Liver (tissue), 9 donors: Measurements from ENCODE around the gene NXPE3. TPM values are rescaled to one million over a fixed set of nuclear protein-coding genes. Genes with fewer than 3 reads are reported as not detected.

Experiments used
- DNase-seq: peaks from one replicate; pipeline ENCODE4 v3.0.0-alpha.2; 2017; ENCODE audit warnings: low spot score
- H3K27ac ChIP-seq, 2 donors: one replicate each; pipeline ENCODE4 v1.7.0; 2013; ENCODE audit warnings: inconsistent platforms in 2 of 2, low read length in 2 of 2, control low read depth in 1 of 2, low read depth in 1 of 2, mild to moderate bottlenecking in 1 of 2
- H3K27me3 ChIP-seq, 4 donors: one replicate each; pipeline versions ENCODE4 v1.6.1 to v1.7.0; 2013; ENCODE audit warnings: low read length in 3 of 4, inconsistent platforms in 1 of 4, mild to moderate bottlenecking in 1 of 4, moderate library complexity in 1 of 4; ENCODE audit not compliant: control insufficient read depth in 4 of 4, insufficient read depth in 4 of 4
- H3K36me3 ChIP-seq, 4 donors: one replicate each; pipeline versions ENCODE4 v1.6.1 to v1.7.0; 2013; ENCODE audit warnings: low read length in 3 of 4, mild to moderate bottlenecking in 3 of 4, low read depth in 1 of 4, moderate library complexity in 1 of 4; ENCODE audit not compliant: control insufficient read depth in 4 of 4, insufficient read depth in 3 of 4
- H3K4me1 ChIP-seq, 4 donors: one replicate each; pipeline versions ENCODE4 v1.6.1 to v1.7.0; 2013; ENCODE audit warnings: low read length in 3 of 4, mild to moderate bottlenecking in 3 of 4, moderate library complexity in 1 of 4; ENCODE audit not compliant: control insufficient read depth in 4 of 4, insufficient read depth in 4 of 4
- H3K4me3 ChIP-seq, 3 donors: one replicate each; pipeline versions ENCODE4 v1.6.1 to v1.7.0; 2013; ENCODE audit warnings: low read length in 3 of 3, control low read depth in 1 of 3, low read depth in 1 of 3, mild to moderate bottlenecking in 1 of 3
- H3K9ac ChIP-seq, 2 donors: one replicate each; pipeline ENCODE4 v1.7.0; 2013; ENCODE audit warnings: low read length in 2 of 2, mild to moderate bottlenecking in 2 of 2, moderate library complexity in 2 of 2, control low read depth in 1 of 2, low read depth in 1 of 2
- H3K9me3 ChIP-seq, 4 donors: one replicate each; pipeline versions ENCODE4 v1.6.1 to v1.7.0; 2013; ENCODE audit warnings: low read length in 3 of 4; ENCODE audit not compliant: control insufficient read depth in 4 of 4
- GABPA ChIP-seq, 2 donors: IDR thresholded peaks in 1 of 2; conservative IDR thresholded peaks in 1 of 2; 2 replicates each; pipeline ENCODE4 v1.6.1; 2016; ENCODE audit warnings: antibody characterized with exemption in 2 of 2, mild to moderate bottlenecking in 1 of 2, moderate library complexity in 1 of 2
- HNF4A ChIP-seq, 2 donors: conservative IDR thresholded peaks; 2 replicates each; pipeline ENCODE4 v1.6.1; 2016; ENCODE audit warnings: antibody characterized with exemption in 2 of 2, mild to moderate bottlenecking in 2 of 2
- HNF4G ChIP-seq: IDR thresholded peaks from 2 replicates; pipeline ENCODE4 v1.6.1; 2016; ENCODE audit warnings: antibody characterized with exemption
- NR2F2 ChIP-seq: IDR thresholded peaks from 2 replicates; pipeline ENCODE4 v1.6.1; 2016; ENCODE audit warnings: antibody characterized with exemption
- RAD21 ChIP-seq, 2 donors: IDR thresholded peaks; 2 replicates each; pipeline ENCODE4 v1.6.1; 2016; ENCODE audit warnings: antibody characterized with exemption in 2 of 2, mild to moderate bottlenecking in 2 of 2
- RXRA ChIP-seq, 2 donors: IDR thresholded peaks; 2 replicates each; pipeline ENCODE4 v1.6.1; 2017 to 2018; ENCODE audit warnings: antibody characterized with exemption in 2 of 2, mild to moderate bottlenecking in 1 of 2
- SP1 ChIP-seq: IDR thresholded peaks from 2 replicates; pipeline ENCODE4 v1.6.1; 2018; ENCODE audit warnings: antibody characterized with exemption, mild to moderate bottlenecking
- TAF1 ChIP-seq: conservative IDR thresholded peaks from 2 replicates; pipeline ENCODE4 v1.6.1; 2016; ENCODE audit warnings: antibody characterized with exemption, mild to moderate bottlenecking
- YY1 ChIP-seq: IDR thresholded peaks from 2 replicates; pipeline ENCODE4 v1.6.1; 2016; ENCODE audit warnings: antibody characterized with exemption, mild to moderate bottlenecking
- WGBS: extraction: QIAGEN DNeasy Blood & Tissue Kit; methylation state at CpG from one replicate; pipeline ENCODE4 v1.1.7; 2013; 5-methylcytosine and 5-hydroxymethylcytosine counted together
- polyA plus RNA-seq, 2 donors: library from polyadenylated mRNA; stranded (reverse) in 1 of 2; unstranded in 1 of 2; fragments of 200-250 nt in 1 of 2; fragments of >200 nt in 1 of 2; fragmentation: Nextera tagmentation in 1 of 2; extraction: Ambion mirVana in 1 of 2; gene quantifications; one replicate each; pipeline versions ENCODE4 v1.2.1 to v1.2.3, GENCODE V29; 2013 to 2015
- total RNA-seq, 2 donors: library from RNA; depleted of rRNA; stranded (reverse); fragments of >200 nt; gene quantifications; one replicate each; pipeline ENCODE4 v1.2.3, GENCODE V29; 2014
- TF ChIP-seq, protein P1 (sequence below): IDR thresholded peaks from 2 replicates; pipeline ENCODE4 v1.6.1; 2016; ENCODE audit warnings: antibody characterized with exemption, mild to moderate bottlenecking
- TF ChIP-seq, protein P2 (sequence below): fragments of 150-350 bp; IDR thresholded peaks from 2 replicates; pipeline ENCODE4 v1.5.1; 2017; ENCODE audit warnings: improper control_type of control experiment, low read depth, low read length; ENCODE audit not compliant: missing input control
- TF ChIP-seq, protein P3 (sequence below): IDR thresholded peaks from 2 replicates; pipeline ENCODE4 v1.6.1; 2016; ENCODE audit warnings: antibody characterized with exemption
- TF ChIP-seq, protein P4 (sequence below): IDR thresholded peaks from 2 replicates; pipeline ENCODE4 v1.6.1; 2016; ENCODE audit warnings: antibody characterized with exemption
- donor health status: healthy.
- donor health status: healthy.
- donor health status: healthy.
- donor health status: healthy.
- donor health status: healthy.

Gene NXPE3
- total and polyA plus RNA-seq, 4 donors, result 1.1 to 2.7 (median 1.7) TPM

DNA sequence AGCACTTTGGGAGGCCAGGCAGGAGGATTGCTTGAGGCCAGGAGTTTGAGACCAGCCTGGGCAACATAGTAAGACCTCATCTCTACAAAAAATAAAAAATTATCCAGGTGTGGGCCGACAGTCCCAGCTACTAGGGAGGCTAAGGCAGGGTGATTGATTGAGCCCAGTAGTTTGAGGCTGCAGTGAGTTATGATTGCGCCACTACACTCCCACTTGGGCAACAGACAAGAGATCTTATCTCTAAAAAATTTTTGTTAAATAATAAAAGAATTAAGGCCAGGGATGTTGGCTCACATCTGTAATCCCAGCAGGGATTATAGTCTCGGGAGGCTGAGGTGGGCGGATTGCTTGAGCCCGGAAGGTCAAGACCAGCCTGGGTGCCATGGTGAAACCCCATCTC lies 44.5 kb downstream of the NXPE3 start:
- no peak overlapping the region for H3K9ac ChIP-seq
- no peak overlapping the region for H3K4me3 ChIP-seq
- H3K27ac ChIP-seq, result no peak overlapping the region
- no peaks in the 10 kb centered on the region for H3K27me3 ChIP-seq
- H3K9me3 ChIP-seq, result no peaks in the 10 kb centered on the region
- TF ChIP-seq, protein P1, sequence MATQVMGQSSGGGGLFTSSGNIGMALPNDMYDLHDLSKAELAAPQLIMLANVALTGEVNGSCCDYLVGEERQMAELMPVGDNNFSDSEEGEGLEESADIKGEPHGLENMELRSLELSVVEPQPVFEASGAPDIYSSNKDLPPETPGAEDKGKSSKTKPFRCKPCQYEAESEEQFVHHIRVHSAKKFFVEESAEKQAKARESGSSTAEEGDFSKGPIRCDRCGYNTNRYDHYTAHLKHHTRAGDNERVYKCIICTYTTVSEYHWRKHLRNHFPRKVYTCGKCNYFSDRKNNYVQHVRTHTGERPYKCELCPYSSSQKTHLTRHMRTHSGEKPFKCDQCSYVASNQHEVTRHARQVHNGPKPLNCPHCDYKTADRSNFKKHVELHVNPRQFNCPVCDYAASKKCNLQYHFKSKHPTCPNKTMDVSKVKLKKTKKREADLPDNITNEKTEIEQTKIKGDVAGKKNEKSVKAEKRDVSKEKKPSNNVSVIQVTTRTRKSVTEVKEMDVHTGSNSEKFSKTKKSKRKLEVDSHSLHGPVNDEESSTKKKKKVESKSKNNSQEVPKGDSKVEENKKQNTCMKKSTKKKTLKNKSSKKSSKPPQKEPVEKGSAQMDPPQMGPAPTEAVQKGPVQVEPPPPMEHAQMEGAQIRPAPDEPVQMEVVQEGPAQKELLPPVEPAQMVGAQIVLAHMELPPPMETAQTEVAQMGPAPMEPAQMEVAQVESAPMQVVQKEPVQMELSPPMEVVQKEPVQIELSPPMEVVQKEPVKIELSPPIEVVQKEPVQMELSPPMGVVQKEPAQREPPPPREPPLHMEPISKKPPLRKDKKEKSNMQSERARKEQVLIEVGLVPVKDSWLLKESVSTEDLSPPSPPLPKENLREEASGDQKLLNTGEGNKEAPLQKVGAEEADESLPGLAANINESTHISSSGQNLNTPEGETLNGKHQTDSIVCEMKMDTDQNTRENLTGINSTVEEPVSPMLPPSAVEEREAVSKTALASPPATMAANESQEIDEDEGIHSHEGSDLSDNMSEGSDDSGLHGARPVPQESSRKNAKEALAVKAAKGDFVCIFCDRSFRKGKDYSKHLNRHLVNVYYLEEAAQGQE, result no peak
- TF ChIP-seq SP1 (no peak), RXRA (IDR thresholded peaks at IDR 0.05) (no peak)
- 88% methylated on average over 5 of the region's 5 CpGs for WGBS
- H3K4me1 ChIP-seq, result peaks cover 0 to 12% (median 1%) of the 10 kb centered on the region in 4 donors
- peaks cover 0 to 2% (median 0%) of the 10 kb centered on the region in 4 donors for H3K36me3 ChIP-seq
- DNase-seq, result no peak

DNA sequence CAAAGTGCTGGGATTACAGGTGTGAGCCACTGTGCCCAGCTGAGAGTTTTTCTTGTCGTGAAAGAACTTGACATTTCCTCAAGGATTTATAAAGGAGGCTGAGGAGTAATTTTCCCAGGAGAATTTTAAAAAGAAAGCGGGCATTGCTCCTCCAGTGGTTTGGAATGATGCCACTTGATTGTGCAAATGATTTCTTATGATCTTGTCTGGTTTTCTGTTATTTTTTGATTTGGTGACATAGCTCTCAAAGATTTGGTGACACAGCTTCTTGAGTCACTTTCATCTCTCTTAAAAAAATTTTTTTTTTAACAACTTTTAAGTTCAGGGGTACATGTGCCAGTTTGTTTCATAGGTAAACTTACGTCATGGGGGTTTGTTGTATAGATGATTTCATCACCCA lies 45.7 kb downstream of the NXPE3 start:
- H3K9me3 ChIP-seq, result no peaks in the 10 kb centered on the region
- H3K4me3 ChIP-seq, result no peak overlapping the region
- peaks cover 0 to 2% (median 0%) of the 10 kb centered on the region in 4 donors for H3K36me3 ChIP-seq
- H3K4me1 ChIP-seq, result peaks cover 0 to 22% (median 10%) of the 10 kb centered on the region in 4 donors
- H3K27me3 ChIP-seq, result no peaks in the 10 kb centered on the region
- DNase-seq, result no peak
- H3K9ac ChIP-seq, result no peak overlapping the region
- TF ChIP-seq RAD21 (IDR thresholded peaks at IDR 0.05) (no peak), YY1 (no peak), TAF1 (no peak), GABPA (IDR thresholded peaks at IDR 0.05 in 1 of 2, conservative IDR thresholded peaks at IDR 0.05 in 1 of 2) (no peak), RXRA (IDR thresholded peaks at IDR 0.05) (no peak), SP1 (no peak)
- TF ChIP-seq, protein P2, sequence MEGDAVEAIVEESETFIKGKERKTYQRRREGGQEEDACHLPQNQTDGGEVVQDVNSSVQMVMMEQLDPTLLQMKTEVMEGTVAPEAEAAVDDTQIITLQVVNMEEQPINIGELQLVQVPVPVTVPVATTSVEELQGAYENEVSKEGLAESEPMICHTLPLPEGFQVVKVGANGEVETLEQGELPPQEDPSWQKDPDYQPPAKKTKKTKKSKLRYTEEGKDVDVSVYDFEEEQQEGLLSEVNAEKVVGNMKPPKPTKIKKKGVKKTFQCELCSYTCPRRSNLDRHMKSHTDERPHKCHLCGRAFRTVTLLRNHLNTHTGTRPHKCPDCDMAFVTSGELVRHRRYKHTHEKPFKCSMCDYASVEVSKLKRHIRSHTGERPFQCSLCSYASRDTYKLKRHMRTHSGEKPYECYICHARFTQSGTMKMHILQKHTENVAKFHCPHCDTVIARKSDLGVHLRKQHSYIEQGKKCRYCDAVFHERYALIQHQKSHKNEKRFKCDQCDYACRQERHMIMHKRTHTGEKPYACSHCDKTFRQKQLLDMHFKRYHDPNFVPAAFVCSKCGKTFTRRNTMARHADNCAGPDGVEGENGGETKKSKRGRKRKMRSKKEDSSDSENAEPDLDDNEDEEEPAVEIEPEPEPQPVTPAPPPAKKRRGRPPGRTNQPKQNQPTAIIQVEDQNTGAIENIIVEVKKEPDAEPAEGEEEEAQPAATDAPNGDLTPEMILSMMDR, result no peak
- TF ChIP-seq, protein P3, sequence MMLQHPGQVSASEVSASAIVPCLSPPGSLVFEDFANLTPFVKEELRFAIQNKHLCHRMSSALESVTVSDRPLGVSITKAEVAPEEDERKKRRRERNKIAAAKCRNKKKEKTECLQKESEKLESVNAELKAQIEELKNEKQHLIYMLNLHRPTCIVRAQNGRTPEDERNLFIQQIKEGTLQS, result no peak
- no peak overlapping the region for H3K27ac ChIP-seq
- 72% methylated on average over 3 of the region's 3 CpGs for WGBS

DNA sequence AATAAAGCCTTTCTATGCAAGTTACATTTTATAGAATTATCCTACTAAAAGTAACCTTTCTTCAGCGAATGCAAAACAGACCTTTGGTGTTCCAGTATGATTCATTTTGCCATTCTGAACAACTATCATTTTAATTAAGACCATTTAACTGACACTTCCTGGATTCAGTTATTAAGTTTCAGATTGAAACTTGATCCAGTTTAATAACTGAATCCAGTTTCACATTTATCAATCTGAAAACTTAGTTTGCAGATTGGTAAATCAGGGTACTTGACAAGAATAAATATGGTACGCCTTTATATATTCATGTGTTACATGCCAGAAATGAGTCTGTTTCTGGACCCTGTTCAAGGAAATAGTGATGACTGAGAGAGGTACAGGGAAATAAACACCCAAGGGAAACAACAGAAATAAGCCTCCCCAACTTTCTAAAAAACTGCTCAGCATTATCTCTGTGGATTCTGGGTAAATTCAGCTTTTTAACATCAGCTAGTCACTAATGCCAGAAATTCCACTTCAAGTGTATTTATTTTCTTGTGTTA lies 47.0 kb downstream of the NXPE3 start:
- peaks cover 0 to 2% (median 0%) of the 10 kb centered on the region in 4 donors for H3K36me3 ChIP-seq
- peaks cover 0 to 22% (median 10%) of the 10 kb centered on the region in 4 donors for H3K4me1 ChIP-seq
- no peaks in the 10 kb centered on the region for H3K27me3 ChIP-seq
- H3K9me3 ChIP-seq, result no peaks in the 10 kb centered on the region
- H3K27ac ChIP-seq, result peak overlapping the region; percentile 65 to 78
- peak overlapping the region in 1 of 2 donors; percentile 36 for H3K9ac ChIP-seq
- 75% methylated on average over 2 of the region's 2 CpGs for WGBS
- no peak overlapping the region for H3K4me3 ChIP-seq
- no peak for DNase-seq
- TF ChIP-seq SP1, result no peak
- TF ChIP-seq HNF4A (conservative IDR thresholded peaks at IDR 0.05), result no peak
- no peak for TF ChIP-seq TAF1
- no peak for TF ChIP-seq NR2F2
- TF ChIP-seq, protein P2, result no peak
- TF ChIP-seq, protein P3, result no peak
- TF ChIP-seq RXRA (IDR thresholded peaks at IDR 0.05), result no peak
- TF ChIP-seq GABPA (IDR thresholded peaks at IDR 0.05 in 1 of 2, conservative IDR thresholded peaks at IDR 0.05 in 1 of 2), result no peak
- TF ChIP-seq, protein P1, result no peak
- TF ChIP-seq, protein P4, sequence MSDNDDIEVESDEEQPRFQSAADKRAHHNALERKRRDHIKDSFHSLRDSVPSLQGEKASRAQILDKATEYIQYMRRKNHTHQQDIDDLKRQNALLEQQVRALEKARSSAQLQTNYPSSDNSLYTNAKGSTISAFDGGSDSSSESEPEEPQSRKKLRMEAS, result no peak
- no peak for TF ChIP-seq HNF4G
- TF ChIP-seq YY1, result no peak
